Panc1 (cell line): ENCODE data around the gene CCDC141. TPM values are rescaled to one million over a fixed set of nuclear protein-coding genes. Genes with fewer than 3 reads are reported as not detected.

ENCODE experiments used
- ATAC-seq: fragments of 200-7000 bp; cut with Tn5 transposase; 2 replicates; pipeline ENCODE4 v1.9.1; 2020; ENCODE audit warnings: mild to moderate bottlenecking, moderate library complexity
- BruUV-seq: library from RNA; stranded (reverse); fragments of 400-500 nt; replicated peaks from 2 replicates; lab custom pipeline; 2021; lab: Mats Ljungman, UMichigan
- CTCF ChIA-PET: fragments of 300-600 bp; sonication (Branson Sonifier 250); formaldehyde crosslinking; loops from one replicate; lab custom pipeline; 2022; ENCODE audit warnings: antibody characterized with exemption; lab: Charles Lee
- POLR2A ChIA-PET: fragments of 300-600 bp; sonication (Branson Sonifier 250); formaldehyde crosslinking; loops from one replicate; lab custom pipeline; 2022; ENCODE audit warnings: antibody characterized with exemption; lab: Charles Lee
- DNase-seq: peaks from one replicate; pipeline ENCODE4 v3.0.0-alpha.2; 2010; ENCODE audit warnings: low read depth, low spot score
- H3K27ac ChIP-seq: 2 replicates; pipeline ENCODE4 v1.5.1; 2011; ENCODE audit warnings: mild to moderate bottlenecking, low read length, inconsistent platforms
- H3K27me3 ChIP-seq: fragments of 200-500 bp; sonication (Bioruptor generic); 2 replicates; pipeline ENCODE4 v1.6.0; 2014; ENCODE audit warnings: low read length, inconsistent platforms; ENCODE audit not compliant: control insufficient read depth, insufficient read depth
- H3K36me3 ChIP-seq: fragments of 200-500 bp; sonication (Bioruptor generic); 2 replicates; pipeline ENCODE4 v1.5.1; 2014; ENCODE audit warnings: inconsistent platforms, mild to moderate bottlenecking, low read length, moderate library complexity; ENCODE audit not compliant: control insufficient read depth, insufficient read depth
- H3K4me1 ChIP-seq: 2 replicates; pipeline ENCODE4 v1.5.1; 2011; ENCODE audit warnings: inconsistent platforms, mild to moderate bottlenecking, low read length, moderate library complexity; ENCODE audit not compliant: control insufficient read depth, insufficient read depth
- H3K4me3 ChIP-seq, 2 experiments: 2 replicates each; pipeline ENCODE4 v1.5.1; 2011 to 2012; ENCODE audit warnings: low read depth in 2 of 2, low read length in 2 of 2, mild to moderate bottlenecking in 2 of 2, inconsistent platforms in 1 of 2, moderate library complexity in 1 of 2
- H3K9me3 ChIP-seq: fragments of 200-500 bp; sonication (Bioruptor generic); 2 replicates; pipeline ENCODE4 v1.5.1; 2014; ENCODE audit warnings: low read depth, mild to moderate bottlenecking, inconsistent platforms, low read length, moderate library complexity; ENCODE audit not compliant: control insufficient read depth, insufficient read depth
- POLR2AphosphoS5 ChIP-seq: IDR thresholded peaks from 2 replicates; pipeline ENCODE4 v1.6.1; 2012; ENCODE audit warnings: mild to moderate bottlenecking, low read depth, low read length, moderate library complexity
- SIN3A ChIP-seq: IDR thresholded peaks from 2 replicates; pipeline ENCODE4 v1.6.1; 2012; ENCODE audit warnings: low read depth, mild to moderate bottlenecking, low read length, moderate library complexity, borderline replicate concordance; ENCODE audit not compliant: insufficient read depth
- TCF7L2 ChIP-seq: IDR thresholded peaks from 2 replicates; pipeline ENCODE4 v1.6.1; 2011; ENCODE audit warnings: mild to moderate bottlenecking, low read depth, low read length, inconsistent platforms
- in situ Hi-C: cut with HindIII; loops from 2 replicates; pipeline ENCODE4 v1.10.0; 2016; ENCODE audit warnings: low sequenced_read_pairs, low pct_unique_long_range_greater_than_20kb
- intact Hi-C: fragments of 100-400 bp; cut with micrococcal nuclease; formaldehyde crosslinking; loops from one replicate; pipeline ENCODE4 v1.10.0; 2022; ENCODE audit not compliant: unreplicated experiment
- total RNA-seq: library from RNA; stranded (reverse); gene quantifications from one replicate; pipeline ENCODE4 v1.2.1, GENCODE V29; 2021; ENCODE audit not compliant: unreplicated experiment
- TF ChIP-seq, protein P1 (sequence below): fragments of 450-650 bp; IDR thresholded peaks from 2 replicates; pipeline ENCODE4 v1.5.1; 2017; ENCODE audit warnings: mild to moderate bottlenecking
- TF ChIP-seq, protein P2 (sequence below), 2 experiments: IDR thresholded peaks; 2 replicates each; pipeline ENCODE4 v1.6.1; 2011 to 2012; ENCODE audit warnings: low read depth in 2 of 2, control low read depth in 1 of 2, low read length in 1 of 2, mild to moderate bottlenecking in 1 of 2, moderate library complexity in 1 of 2; ENCODE audit not compliant: insufficient read depth in 1 of 2

CCDC141 gene
- total RNA-seq, 1 experiment from 2014 or later = 0.10 TPM

DNA sequence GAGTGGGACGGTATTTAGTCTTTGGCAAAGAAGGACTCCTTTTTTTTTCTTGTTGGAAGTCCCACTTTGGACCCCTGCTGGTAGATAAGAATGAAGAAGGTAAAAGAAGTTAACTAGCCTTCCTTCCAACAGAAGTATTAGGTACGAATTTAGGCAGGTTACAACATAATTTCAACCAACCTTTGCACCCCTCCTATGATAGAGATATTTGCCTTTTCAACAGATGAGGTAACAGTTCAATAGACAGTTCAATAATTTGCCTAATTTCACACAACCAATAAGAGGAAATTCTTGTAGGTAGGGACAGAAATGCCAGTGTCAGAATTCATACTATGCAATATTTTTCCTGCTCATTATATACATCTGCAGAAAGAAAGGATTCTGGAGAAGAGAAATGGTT is 100.8 kb downstream of the CCDC141 start:
- in situ Hi-C loops (no loop called here), intact Hi-C loops (no loop called here)
- no peak for TF ChIP-seq SIN3A
- TF ChIP-seq TCF7L2 = no peak
- Histone ChIP-seq H3K27ac (no peak overlapping the region), H3K27me3 (no peaks in the 10 kb centered on the region), H3K4me1 (no peaks in the 10 kb centered on the region), H3K36me3 (no peaks in the 10 kb centered on the region), H3K9me3 (no peaks in the 10 kb centered on the region), H3K4me3 (no peak overlapping the region)
- BruUV-seq = no TSS peak
- POLR2A ChIA-PET = no interaction called here
- DNase-seq (no peak), ATAC-seq (no peak)
- CTCF ChIA-PET = no interaction called here

DNA sequence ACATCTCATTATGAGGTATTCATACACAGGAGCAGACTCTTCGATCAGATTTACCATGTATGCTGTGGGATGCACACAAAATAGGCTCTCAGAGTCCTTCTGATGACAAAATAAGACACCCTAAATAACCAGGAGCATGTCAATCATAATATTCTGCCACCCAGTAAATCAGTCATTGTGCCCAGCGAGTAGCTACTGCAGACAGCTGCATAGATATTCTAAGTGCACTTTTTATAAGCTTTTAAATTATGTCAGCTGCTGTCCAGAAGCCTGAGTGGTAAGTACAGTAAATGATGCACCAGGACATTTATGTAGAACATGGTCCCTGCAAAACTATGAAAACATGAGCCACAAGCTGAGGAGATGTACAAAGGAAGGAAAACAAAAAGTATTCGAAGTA is 102.9 kb downstream of the CCDC141 start:
- DNase-seq (no peak), ATAC-seq (no peak)
- in situ Hi-C loops = no loop called here
- H3K27me3 ChIP-seq = no peaks in the 10 kb centered on the region
- intact Hi-C loops = no loop called here
- H3K27ac ChIP-seq = no peak overlapping the region
- TF ChIP-seq SIN3A = no peak
- no peaks in the 10 kb centered on the region for H3K9me3 ChIP-seq
- no peaks in the 10 kb centered on the region for H3K4me1 ChIP-seq
- ChIA-PET CTCF (no interaction called here), POLR2A (no interaction called here)
- no TSS peak for BruUV-seq
- H3K36me3 ChIP-seq = no peaks in the 10 kb centered on the region
- no peak overlapping the region for H3K4me3 ChIP-seq

DNA sequence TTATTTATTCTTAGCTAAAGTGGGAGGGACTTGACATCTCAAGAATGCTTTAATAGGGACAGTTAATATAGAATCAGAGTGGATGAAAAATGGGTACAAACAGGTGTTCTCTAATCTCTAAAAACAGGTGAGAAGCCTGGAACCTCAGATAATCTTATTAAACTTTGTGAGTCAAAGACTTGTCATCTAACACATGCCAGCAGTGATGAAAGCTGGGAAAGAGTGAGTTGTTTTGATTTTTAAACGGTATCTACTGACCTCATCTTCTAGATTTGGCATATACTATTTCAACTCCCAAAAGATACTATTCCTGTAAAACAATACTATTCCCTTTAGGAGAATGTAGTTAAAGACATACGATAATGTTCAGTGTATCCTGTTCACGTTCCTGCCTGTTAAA is 103.4 kb downstream of the CCDC141 start:
- TF ChIP-seq TCF7L2 = no peak
- TF ChIP-seq, protein P1, sequence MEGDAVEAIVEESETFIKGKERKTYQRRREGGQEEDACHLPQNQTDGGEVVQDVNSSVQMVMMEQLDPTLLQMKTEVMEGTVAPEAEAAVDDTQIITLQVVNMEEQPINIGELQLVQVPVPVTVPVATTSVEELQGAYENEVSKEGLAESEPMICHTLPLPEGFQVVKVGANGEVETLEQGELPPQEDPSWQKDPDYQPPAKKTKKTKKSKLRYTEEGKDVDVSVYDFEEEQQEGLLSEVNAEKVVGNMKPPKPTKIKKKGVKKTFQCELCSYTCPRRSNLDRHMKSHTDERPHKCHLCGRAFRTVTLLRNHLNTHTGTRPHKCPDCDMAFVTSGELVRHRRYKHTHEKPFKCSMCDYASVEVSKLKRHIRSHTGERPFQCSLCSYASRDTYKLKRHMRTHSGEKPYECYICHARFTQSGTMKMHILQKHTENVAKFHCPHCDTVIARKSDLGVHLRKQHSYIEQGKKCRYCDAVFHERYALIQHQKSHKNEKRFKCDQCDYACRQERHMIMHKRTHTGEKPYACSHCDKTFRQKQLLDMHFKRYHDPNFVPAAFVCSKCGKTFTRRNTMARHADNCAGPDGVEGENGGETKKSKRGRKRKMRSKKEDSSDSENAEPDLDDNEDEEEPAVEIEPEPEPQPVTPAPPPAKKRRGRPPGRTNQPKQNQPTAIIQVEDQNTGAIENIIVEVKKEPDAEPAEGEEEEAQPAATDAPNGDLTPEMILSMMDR = no peak
- TF ChIP-seq, protein P2, sequence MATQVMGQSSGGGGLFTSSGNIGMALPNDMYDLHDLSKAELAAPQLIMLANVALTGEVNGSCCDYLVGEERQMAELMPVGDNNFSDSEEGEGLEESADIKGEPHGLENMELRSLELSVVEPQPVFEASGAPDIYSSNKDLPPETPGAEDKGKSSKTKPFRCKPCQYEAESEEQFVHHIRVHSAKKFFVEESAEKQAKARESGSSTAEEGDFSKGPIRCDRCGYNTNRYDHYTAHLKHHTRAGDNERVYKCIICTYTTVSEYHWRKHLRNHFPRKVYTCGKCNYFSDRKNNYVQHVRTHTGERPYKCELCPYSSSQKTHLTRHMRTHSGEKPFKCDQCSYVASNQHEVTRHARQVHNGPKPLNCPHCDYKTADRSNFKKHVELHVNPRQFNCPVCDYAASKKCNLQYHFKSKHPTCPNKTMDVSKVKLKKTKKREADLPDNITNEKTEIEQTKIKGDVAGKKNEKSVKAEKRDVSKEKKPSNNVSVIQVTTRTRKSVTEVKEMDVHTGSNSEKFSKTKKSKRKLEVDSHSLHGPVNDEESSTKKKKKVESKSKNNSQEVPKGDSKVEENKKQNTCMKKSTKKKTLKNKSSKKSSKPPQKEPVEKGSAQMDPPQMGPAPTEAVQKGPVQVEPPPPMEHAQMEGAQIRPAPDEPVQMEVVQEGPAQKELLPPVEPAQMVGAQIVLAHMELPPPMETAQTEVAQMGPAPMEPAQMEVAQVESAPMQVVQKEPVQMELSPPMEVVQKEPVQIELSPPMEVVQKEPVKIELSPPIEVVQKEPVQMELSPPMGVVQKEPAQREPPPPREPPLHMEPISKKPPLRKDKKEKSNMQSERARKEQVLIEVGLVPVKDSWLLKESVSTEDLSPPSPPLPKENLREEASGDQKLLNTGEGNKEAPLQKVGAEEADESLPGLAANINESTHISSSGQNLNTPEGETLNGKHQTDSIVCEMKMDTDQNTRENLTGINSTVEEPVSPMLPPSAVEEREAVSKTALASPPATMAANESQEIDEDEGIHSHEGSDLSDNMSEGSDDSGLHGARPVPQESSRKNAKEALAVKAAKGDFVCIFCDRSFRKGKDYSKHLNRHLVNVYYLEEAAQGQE (IDR thresholded peaks at IDR 0.05; ENCODE audit: insufficient read depth in 1 of 2, low read depth in 2 of 2, low read length in 1 of 2) = no peak
- TF ChIP-seq SIN3A = no peak
- no peak for TF ChIP-seq POLR2AphosphoS5
- no peaks in the 10 kb centered on the region for H3K4me1 ChIP-seq
- no TSS peak for BruUV-seq
- intact Hi-C loops (no loop called here), in situ Hi-C loops (no loop called here)
- ATAC-seq (no peak), DNase-seq (no peak)
- no peaks in the 10 kb centered on the region for H3K9me3 ChIP-seq
- H3K27me3 ChIP-seq = no peaks in the 10 kb centered on the region
- no peak overlapping the region for H3K27ac ChIP-seq
- H3K4me3 ChIP-seq = no peak overlapping the region
- no peaks in the 10 kb centered on the region for H3K36me3 ChIP-seq
- CTCF ChIA-PET = no interaction called here
- POLR2A ChIA-PET = no interaction called here
